HepG2 (cell line): ENCODE results near the gene SLC8A2. TPM values are rescaled to one million over a fixed set of nuclear protein-coding genes. Genes with fewer than 3 reads are reported as not detected.
A peak's percentile ranks its signal among the peaks of the same experiment; 100 is the strongest.

Experiments used
- ASH2L ChIP-seq: fragments of 300-600, 200-600 bp; sonication (generic); IDR thresholded peaks from 2 replicates; pipeline ENCODE4 v1.7.0; 2017; ENCODE audit warnings: low read depth, mild to moderate bottlenecking, moderate library complexity, mixed read lengths, low read length; ENCODE audit not compliant: insufficient read length
- ATF1 ChIP-seq: IDR thresholded peaks from 2 replicates; pipeline ENCODE4 v1.6.1; 2016; ENCODE audit warnings: mild to moderate bottlenecking, control low read depth
- FOSL2 ChIP-seq: sonication (generic); formaldehyde crosslinking; IDR thresholded peaks from 2 replicates; pipeline ENCODE4 v1.4.0; 2020; ENCODE audit warnings: missing genetic modification reagents
- HMG20B ChIP-seq: conservative IDR thresholded peaks from 2 replicates; pipeline ENCODE4 v1.6.1; 2016; ENCODE audit warnings: missing genetic modification reagents, missing compliant biosample characterization
- HNRNPL ChIP-seq: fragments of 200-400 bp; formaldehyde crosslinking; IDR thresholded peaks from 2 replicates; pipeline ENCODE4 v1.6.1; 2017; ENCODE audit warnings: mild to moderate bottlenecking, low read depth, low read length
- MAF1 ChIP-seq: sonication (generic); formaldehyde crosslinking; IDR thresholded peaks from 2 replicates; pipeline ENCODE4 v1.5.0; 2020; ENCODE audit warnings: missing genetic modification reagents, borderline replicate concordance
- MEIS2 ChIP-seq: sonication (generic); formaldehyde crosslinking; IDR thresholded peaks from 2 replicates; pipeline ENCODE4 v1.9.0; 2021; ENCODE audit warnings: mild to moderate bottlenecking, missing genetic modification reagents
- NONO ChIP-seq, 2 experiments: fragments of 450-650 bp in 1 of 2; sonication (generic) in 1 of 2; formaldehyde crosslinking in 1 of 2; IDR thresholded peaks in 1 of 2; conservative IDR thresholded peaks in 1 of 2; 2 replicates each; pipeline versions ENCODE4 v1.6.1 to v1.8.0; 2017 to 2022; ENCODE audit warnings: mild to moderate bottlenecking in 1 of 2, missing genetic modification reagents in 1 of 2, moderate library complexity in 1 of 2
- NR2F6 ChIP-seq, 2 experiments: IDR thresholded peaks; 2 replicates each; pipeline ENCODE4 v1.6.1; 2016; ENCODE audit warnings: antibody characterized with exemption in 1 of 2, mild to moderate bottlenecking in 1 of 2
- RCOR2 ChIP-seq: IDR thresholded peaks from 2 replicates; pipeline ENCODE4 v1.6.1; 2016; ENCODE audit warnings: missing biosample characterization, missing genetic modification reagents
- RFXANK ChIP-seq: IDR thresholded peaks from 2 replicates; pipeline ENCODE4 v1.6.1; 2016
- SMARCC2 ChIP-seq: fragments of 450-650 bp; IDR thresholded peaks from 2 replicates; pipeline ENCODE4 v1.6.1; 2017; ENCODE audit warnings: antibody characterized with exemption, mild to moderate bottlenecking
- TBL1XR1 ChIP-seq: fragments of 150-350 bp; IDR thresholded peaks from 2 replicates; pipeline ENCODE4 v1.6.1; 2014; ENCODE audit warnings: borderline replicate concordance, low read length; ENCODE audit not compliant: partially characterized antibody
- THAP11 ChIP-seq: IDR thresholded peaks from 2 replicates; pipeline ENCODE4 v1.6.1; 2016; ENCODE audit warnings: missing biosample characterization, missing genetic modification reagents
- ZNF562 ChIP-seq: sonication (generic); formaldehyde crosslinking; IDR thresholded peaks from 2 replicates; pipeline ENCODE4 v1.8.0; 2022; ENCODE audit warnings: missing genetic modification reagents, borderline replicate concordance
- ZNF781 ChIP-seq: sonication (generic); formaldehyde crosslinking; IDR thresholded peaks from 2 replicates; pipeline ENCODE4 v1.5.1; 2020; ENCODE audit warnings: borderline replicate concordance, mild to moderate bottlenecking, missing genetic modification reagents; ENCODE audit errors: not compliant biosample characterization
- polyA plus RNA-seq, 8 experiments: library from polyadenylated mRNA; depleted of rRNA in 3 of 8; stranded (reverse) in 7 of 8; unstranded in 1 of 8; fragments of >200 nt; fragmentation: Illumina TruSeq in 4 of 8; extraction: Trizol in 4 of 8; gene quantifications; 2 replicates each; pipeline versions ENCODE4 v1.2.1 to v1.2.3, GENCODE V29; 2011 to 2016; ENCODE audit warnings: low read depth in 4 of 8, missing spikeins in 1 of 8, mixed read lengths in 1 of 8; ENCODE audit not compliant: insufficient read depth in 1 of 8
- total RNA-seq, 5 experiments: library from RNA; depleted of rRNA; stranded (reverse); fragments of >200 nt; fragmentation: Illumina TruSeq; extraction: Trizol; gene quantifications; 2 replicates each; pipeline ENCODE4 v1.2.3, GENCODE V29; 2016; ENCODE audit warnings: low read depth in 1 of 5
- TF ChIP-seq, protein P1 (sequence below): sonication (generic); formaldehyde crosslinking; IDR thresholded peaks from 2 replicates; pipeline ENCODE4 v1.4.0; 2020; ENCODE audit warnings: missing genetic modification reagents, borderline replicate concordance
- TF ChIP-seq, protein P2 (sequence below): sonication (generic); formaldehyde crosslinking; IDR thresholded peaks from 2 replicates; pipeline ENCODE4 v1.4.0; 2020; ENCODE audit warnings: low read depth, missing genetic modification reagents
- TF ChIP-seq, protein P3 (sequence below): sonication (generic); formaldehyde crosslinking; IDR thresholded peaks from 2 replicates; pipeline ENCODE4 v1.8.0; 2022; ENCODE audit warnings: mild to moderate bottlenecking, missing genetic modification reagents; ENCODE audit not compliant: insufficient replicate concordance
- TF ChIP-seq, protein P4 (sequence below): sonication (generic); formaldehyde crosslinking; IDR thresholded peaks from 2 replicates; pipeline ENCODE4 v1.8.0; 2022; ENCODE audit warnings: mild to moderate bottlenecking, missing genetic modification reagents

The SLC8A2 gene
- total and polyA plus RNA-seq, 2 of the 13 experiments (the other 11 are each of a cell fraction or from before 2014, with no cell fraction given): 0.02 TPM; not detected in 1

DNA sequence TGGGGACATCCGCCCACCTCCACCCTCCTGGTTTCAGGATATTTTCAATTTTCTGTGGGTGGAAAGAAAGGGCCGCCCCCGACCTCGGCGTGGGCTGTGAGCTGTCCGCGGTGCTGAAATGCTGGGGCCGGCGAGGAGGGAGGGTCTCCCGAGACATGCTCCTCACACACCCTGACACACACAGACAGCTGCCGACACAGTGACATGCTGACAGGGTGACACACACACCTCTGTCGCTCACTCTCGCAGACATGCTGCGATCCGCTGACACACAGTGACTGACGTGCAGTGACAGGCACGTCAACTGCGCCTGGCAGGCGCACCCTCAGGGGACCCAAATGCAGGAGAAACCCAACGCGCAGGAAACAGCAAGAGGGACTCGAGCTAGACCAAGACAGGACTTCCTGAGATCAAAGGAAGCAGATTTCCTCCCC, 27.3 kb downstream of the SLC8A2 start (continued):
- TF ChIP-seq, protein P1, sequence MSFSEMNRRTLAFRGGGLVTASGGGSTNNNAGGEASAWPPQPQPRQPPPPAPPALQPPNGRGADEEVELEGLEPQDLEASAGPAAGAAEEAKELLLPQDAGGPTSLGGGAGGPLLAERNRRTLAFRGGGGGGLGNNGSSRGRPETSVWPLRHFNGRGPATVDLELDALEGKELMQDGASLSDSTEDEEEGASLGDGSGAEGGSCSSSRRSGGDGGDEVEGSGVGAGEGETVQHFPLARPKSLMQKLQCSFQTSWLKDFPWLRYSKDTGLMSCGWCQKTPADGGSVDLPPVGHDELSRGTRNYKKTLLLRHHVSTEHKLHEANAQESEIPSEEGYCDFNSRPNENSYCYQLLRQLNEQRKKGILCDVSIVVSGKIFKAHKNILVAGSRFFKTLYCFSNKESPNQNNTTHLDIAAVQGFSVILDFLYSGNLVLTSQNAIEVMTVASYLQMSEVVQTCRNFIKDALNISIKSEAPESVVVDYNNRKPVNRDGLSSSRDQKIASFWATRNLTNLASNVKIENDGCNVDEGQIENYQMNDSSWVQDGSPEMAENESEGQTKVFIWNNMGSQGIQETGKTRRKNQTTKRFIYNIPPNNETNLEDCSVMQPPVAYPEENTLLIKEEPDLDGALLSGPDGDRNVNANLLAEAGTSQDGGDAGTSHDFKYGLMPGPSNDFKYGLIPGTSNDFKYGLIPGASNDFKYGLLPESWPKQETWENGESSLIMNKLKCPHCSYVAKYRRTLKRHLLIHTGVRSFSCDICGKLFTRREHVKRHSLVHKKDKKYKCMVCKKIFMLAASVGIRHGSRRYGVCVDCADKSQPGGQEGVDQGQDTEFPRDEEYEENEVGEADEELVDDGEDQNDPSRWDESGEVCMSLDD (CRISPR knock-in tag): no peak
- TF ChIP-seq TBL1XR1: no peak
- peak; percentile 55; the same call in 1 of the 2 replicates for TF ChIP-seq MEIS2
- TF ChIP-seq HNRNPL: no peak
- TF ChIP-seq ASH2L: no peak
- TF ChIP-seq MAF1: no peak
- TF ChIP-seq, protein P2, sequence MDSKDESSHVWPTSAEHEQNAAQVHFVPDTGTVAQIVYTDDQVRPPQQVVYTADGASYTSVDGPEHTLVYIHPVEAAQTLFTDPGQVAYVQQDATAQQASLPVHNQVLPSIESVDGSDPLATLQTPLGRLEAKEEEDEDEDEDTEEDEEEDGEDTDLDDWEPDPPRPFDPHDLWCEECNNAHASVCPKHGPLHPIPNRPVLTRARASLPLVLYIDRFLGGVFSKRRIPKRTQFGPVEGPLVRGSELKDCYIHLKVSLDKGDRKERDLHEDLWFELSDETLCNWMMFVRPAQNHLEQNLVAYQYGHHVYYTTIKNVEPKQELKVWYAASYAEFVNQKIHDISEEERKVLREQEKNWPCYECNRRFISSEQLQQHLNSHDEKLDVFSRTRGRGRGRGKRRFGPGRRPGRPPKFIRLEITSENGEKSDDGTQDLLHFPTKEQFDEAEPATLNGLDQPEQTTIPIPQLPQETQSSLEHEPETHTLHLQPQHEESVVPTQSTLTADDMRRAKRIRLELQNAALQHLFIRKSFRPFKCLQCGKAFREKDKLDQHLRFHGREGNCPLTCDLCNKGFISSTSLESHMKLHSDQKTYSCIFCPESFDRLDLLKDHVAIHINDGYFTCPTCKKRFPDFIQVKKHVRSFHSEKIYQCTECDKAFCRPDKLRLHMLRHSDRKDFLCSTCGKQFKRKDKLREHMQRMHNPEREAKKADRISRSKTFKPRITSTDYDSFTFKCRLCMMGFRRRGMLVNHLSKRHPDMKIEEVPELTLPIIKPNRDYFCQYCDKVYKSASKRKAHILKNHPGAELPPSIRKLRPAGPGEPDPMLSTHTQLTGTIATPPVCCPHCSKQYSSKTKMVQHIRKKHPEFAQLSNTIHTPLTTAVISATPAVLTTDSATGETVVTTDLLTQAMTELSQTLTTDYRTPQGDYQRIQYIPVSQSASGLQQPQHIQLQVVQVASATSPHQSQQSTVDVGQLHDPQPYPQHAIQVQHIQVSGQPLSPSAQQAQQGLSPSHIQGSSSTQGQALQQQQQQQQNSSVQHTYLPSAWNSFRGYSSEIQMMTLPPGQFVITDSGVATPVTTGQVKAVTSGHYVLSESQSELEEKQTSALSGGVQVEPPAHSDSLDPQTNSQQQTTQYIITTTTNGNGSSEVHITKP (CRISPR knock-in tag): no peak
- TF ChIP-seq RCOR2 (CRISPR knock-in tag): no peak
- TF ChIP-seq HMG20B: no peak
- 0 out of 2 replicates have a peak, but pooled peaks have one; percentile 20 for TF ChIP-seq FOSL2 (CRISPR knock-in tag)
- TF ChIP-seq SMARCC2: no peak
- TF ChIP-seq ZNF781 (CRISPR knock-in tag): peak; percentile 26
- TF ChIP-seq ATF1 (CRISPR knock-in tag): no peak
- 0 out of 2 replicates have a peak, but pooled peaks have one; percentile 29 for TF ChIP-seq THAP11
- TF ChIP-seq, protein P3, sequence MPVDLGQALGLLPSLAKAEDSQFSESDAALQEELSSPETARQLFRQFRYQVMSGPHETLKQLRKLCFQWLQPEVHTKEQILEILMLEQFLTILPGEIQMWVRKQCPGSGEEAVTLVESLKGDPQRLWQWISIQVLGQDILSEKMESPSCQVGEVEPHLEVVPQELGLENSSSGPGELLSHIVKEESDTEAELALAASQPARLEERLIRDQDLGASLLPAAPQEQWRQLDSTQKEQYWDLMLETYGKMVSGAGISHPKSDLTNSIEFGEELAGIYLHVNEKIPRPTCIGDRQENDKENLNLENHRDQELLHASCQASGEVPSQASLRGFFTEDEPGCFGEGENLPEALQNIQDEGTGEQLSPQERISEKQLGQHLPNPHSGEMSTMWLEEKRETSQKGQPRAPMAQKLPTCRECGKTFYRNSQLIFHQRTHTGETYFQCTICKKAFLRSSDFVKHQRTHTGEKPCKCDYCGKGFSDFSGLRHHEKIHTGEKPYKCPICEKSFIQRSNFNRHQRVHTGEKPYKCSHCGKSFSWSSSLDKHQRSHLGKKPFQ: no peak
- TF ChIP-seq, protein P4, sequence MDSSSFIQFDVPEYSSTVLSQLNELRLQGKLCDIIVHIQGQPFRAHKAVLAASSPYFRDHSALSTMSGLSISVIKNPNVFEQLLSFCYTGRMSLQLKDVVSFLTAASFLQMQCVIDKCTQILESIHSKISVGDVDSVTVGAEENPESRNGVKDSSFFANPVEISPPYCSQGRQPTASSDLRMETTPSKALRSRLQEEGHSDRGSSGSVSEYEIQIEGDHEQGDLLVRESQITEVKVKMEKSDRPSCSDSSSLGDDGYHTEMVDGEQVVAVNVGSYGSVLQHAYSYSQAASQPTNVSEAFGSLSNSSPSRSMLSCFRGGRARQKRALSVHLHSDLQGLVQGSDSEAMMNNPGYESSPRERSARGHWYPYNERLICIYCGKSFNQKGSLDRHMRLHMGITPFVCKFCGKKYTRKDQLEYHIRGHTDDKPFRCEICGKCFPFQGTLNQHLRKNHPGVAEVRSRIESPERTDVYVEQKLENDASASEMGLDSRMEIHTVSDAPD (CRISPR knock-in tag): no peak
- no peak for TF ChIP-seq NONO (IDR thresholded peaks at IDR 0.05)
- no peak for TF ChIP-seq NONO (CRISPR knock-in tag; conservative IDR thresholded peaks at IDR 0.05)
- TF ChIP-seq NR2F6 (IDR thresholded peaks at IDR 0.05): no peak
- TF ChIP-seq NR2F6 (CRISPR knock-in tag; IDR thresholded peaks at IDR 0.05): no peak
- TF ChIP-seq ZNF562: no peak
- TF ChIP-seq RFXANK: no peak
